Mucosa of descending colon (tissue), 3 donors: Measurements from ENCODE around the gene CD3G. TPM values are rescaled to one million over a fixed set of nuclear protein-coding genes. Genes with fewer than 3 reads are reported as not detected.

Source experiments
- ATAC-seq: fragments of 200-7000 bp; cut with Tn5 transposase; one replicate; pipeline ENCODE4 v1.9.1; 2020; ENCODE audit warnings: mild to moderate bottlenecking, moderate library complexity
- DNase-seq, 3 donors: peaks; one replicate each; pipeline ENCODE4 v3.0.0-alpha.2; 2020
- H3K36me3 ChIP-seq: fragments of 200-600 bp; one replicate; pipeline ENCODE4 v1.8.0; 2021; ENCODE audit warnings: low read depth, mild to moderate bottlenecking
- H3K4me1 ChIP-seq: fragments of 200-600 bp; one replicate; pipeline ENCODE4 v1.8.0; 2021; ENCODE audit warnings: low read depth, mild to moderate bottlenecking
- H3K4me3 ChIP-seq: fragments of 200-600 bp; one replicate; pipeline ENCODE4 v1.8.0; 2021; ENCODE audit warnings: mild to moderate bottlenecking
- H3K9me3 ChIP-seq: fragments of 200-600 bp; one replicate; pipeline ENCODE4 v1.8.0; 2021; ENCODE audit warnings: mild to moderate bottlenecking
- CTCF ChIP-seq: fragments of 200-600 bp; IDR thresholded peaks from one replicate; pipeline ENCODE4 v1.8.0; 2022; ENCODE audit warnings: antibody characterized with exemption, mild to moderate bottlenecking
- intact Hi-C, 2 donors: fragments of 100-400 bp; cut with DNase I in 1 of 2; cut with micrococcal nuclease in 1 of 2; formaldehyde crosslinking; loops; one replicate each; pipeline versions ENCODE4 v1.11.0 to v1.11.1; 2022; cut with DNase I, micrococcal nuclease
- total RNA-seq, 3 donors: library from RNA; stranded (reverse); fragmentation: NEBNext Ultra II Directional in 2 of 3; extraction: Animal tissue kit (Norgen Biotek cat#: 25700) in 2 of 3; gene quantifications; one replicate each; pipeline versions ENCODE4 v1.2.1 to v1.2.4, GENCODE V29; 2021 to 2023
- donor health status: DM: no; HTN: no; CAD: no; lungs with moderate emphysema.
- donor health status: DM: no; HTN: no; CAD: no.
- donor health status: DM: no; HTN: yes; CAD: no.

Gene CD3G
- total RNA-seq, 3 donors from 2014 or later, result 2.8 to 5.1 (median 4.2) TPM

DNA sequence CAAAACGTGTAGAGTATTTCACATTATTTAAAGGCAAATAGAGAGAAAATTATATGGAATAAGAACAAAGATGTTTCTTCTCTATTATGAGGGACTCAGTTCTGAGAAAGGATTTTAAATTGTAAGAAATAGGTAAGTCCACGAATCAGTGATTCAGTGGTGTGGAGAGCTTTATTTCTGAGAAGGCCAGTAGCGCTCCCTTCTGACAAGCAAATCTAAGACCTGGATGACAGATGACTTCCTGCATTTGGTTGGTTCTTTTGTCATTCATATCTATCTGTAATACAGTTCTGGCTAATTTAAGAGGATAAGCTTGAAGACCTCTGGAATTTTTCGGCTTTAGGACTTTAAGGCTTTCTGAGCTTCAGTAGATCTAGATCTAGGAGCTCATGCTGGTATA lies 32.6 kb upstream of the CD3G start:
- peaks cover 31% of the 10 kb centered on the region for H3K4me1 ChIP-seq
- no peak overlapping the region for H3K4me3 ChIP-seq
- intact Hi-C loops, result no loop called here
- DNase-seq (no peak), ATAC-seq (no peak)
- no peaks in the 10 kb centered on the region for H3K36me3 ChIP-seq
- no peak for TF ChIP-seq CTCF
- H3K9me3 ChIP-seq, result no peaks in the 10 kb centered on the region

DNA sequence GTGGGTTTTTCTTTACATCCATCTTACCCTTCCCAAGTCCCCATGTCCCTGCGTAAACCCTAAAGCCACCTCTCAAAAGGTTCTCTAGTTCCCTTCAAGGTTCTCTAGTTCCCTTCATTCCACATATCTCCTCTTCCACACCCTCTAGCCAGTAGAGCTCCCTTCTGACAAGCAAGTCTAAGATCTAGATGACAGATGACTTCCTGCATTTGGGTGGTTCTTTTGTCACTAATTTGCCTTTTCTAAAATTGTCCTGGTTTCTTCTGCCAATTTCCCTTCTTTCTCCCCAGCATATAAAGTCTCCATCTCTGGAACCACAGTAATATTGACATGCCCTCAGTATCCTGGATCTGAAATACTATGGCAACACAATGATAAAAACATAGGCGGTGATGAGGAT lies 31.8 kb upstream of the CD3G start:
- ATAC-seq, result no peak
- intact Hi-C loops, result no loop called here
- peaks cover 39% of the 10 kb centered on the region for H3K4me1 ChIP-seq
- no peak for TF ChIP-seq CTCF
- H3K36me3 ChIP-seq, result no peaks in the 10 kb centered on the region
- H3K4me3 ChIP-seq, result no peak overlapping the region
- no peaks in the 10 kb centered on the region for H3K9me3 ChIP-seq
- no peak for DNase-seq

DNA sequence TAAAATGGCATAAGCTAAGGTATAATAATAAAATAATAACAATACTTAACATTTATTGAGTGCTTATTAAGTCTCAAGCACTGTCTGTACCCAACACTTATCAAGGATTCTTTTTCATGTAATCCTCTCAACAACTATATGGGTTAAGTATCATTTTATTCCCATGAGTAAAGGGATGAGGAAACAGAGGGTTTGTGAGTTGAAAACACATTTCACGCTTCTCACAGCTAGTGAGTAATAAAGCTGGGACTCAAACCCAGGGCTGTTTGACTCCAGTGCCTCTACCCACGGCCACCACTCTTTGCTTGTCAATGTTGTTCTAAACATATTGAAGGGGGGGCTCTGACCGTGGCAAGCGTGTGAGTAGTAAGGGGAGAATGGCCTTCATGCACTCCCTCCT lies 30.9 kb upstream of the CD3G start:
- ATAC-seq, result no peak
- no peak overlapping the region for H3K4me3 ChIP-seq
- intact Hi-C loops, result no loop called here
- H3K36me3 ChIP-seq, result no peaks in the 10 kb centered on the region
- TF ChIP-seq CTCF, result no peak
- H3K9me3 ChIP-seq, result no peaks in the 10 kb centered on the region
- H3K4me1 ChIP-seq, result peaks cover 42% of the 10 kb centered on the region
- DNase-seq, result no peak

GRCh38 chr11:118314988-118315411 lies 29.1 kb upstream of the CD3G start:
- H3K4me3 ChIP-seq, result no peak overlapping the region
- no peaks in the 10 kb centered on the region for H3K36me3 ChIP-seq
- intact Hi-C loops, result no loop called here
- no peak for TF ChIP-seq CTCF
- DNase-seq, result no peak
- H3K9me3 ChIP-seq, result no peaks in the 10 kb centered on the region
- H3K4me1 ChIP-seq, result peaks cover 42% of the 10 kb centered on the region
- peak; percentile 49 for ATAC-seq

GRCh38 chr11:118318124-118318523 lies 26.0 kb upstream of the CD3G start:
- no peaks in the 10 kb centered on the region for H3K9me3 ChIP-seq
- H3K4me1 ChIP-seq, result peaks cover 34% of the 10 kb centered on the region
- TF ChIP-seq CTCF, result no peak
- H3K4me3 ChIP-seq, result no peak overlapping the region
- intact Hi-C loops, result no loop called here
- H3K36me3 ChIP-seq, result no peaks in the 10 kb centered on the region
- DNase-seq (no peak), ATAC-seq (no peak)
